A549 (cell line): ENCODE results near the gene CTNND1. TPM values are rescaled to one million over a fixed set of nuclear protein-coding genes. Genes with fewer than 3 reads are reported as not detected.

Experiments used
- ATAC-seq, 2 experiments: fragments of 200-7000 bp in 1 of 2; fragments of >200 bp in 1 of 2; cut with Nextera tagmentation in 1 of 2; cut with Tn5 transposase in 1 of 2; 3 replicates each; pipeline versions ENCODE4 v1.8.0 to v1.9.1; 2018 to 2020; ENCODE audit warnings: mild to moderate bottlenecking in 1 of 2, moderate library complexity in 1 of 2
- CTCF ChIA-PET: fragments of 300-600 bp; sonication (Branson Sonifier 250); formaldehyde crosslinking; extraction: SDS; loops from one replicate; lab custom pipeline; 2021; ENCODE audit warnings: antibody characterized with exemption, inconsistent platforms; lab: Yijun Ruan, JAX
- POLR2A ChIA-PET: fragments of 350-600 bp; formaldehyde crosslinking; extraction: SDS; loops from one replicate; lab custom pipeline; 2021; ENCODE audit warnings: antibody characterized with exemption, inconsistent platforms; lab: Yijun Ruan, JAX
- DNase-seq, 2 experiments: peaks; one replicate each; pipeline versions ENCODE4 v3.0.0 to v3.0.0-alpha.2; 2011 to 2016; ENCODE audit warnings: low read depth in 1 of 2, low spot score in 1 of 2
- FAIRE-seq: peaks from 2 replicates; lab custom pipeline; 2011; peaks lifted over from hg19 to GRCh38; lab: Jason Lieb, UNC
- H3K27ac ChIP-seq, 2 experiments: fragments of >200 bp; sonication (Bioruptor Twin); formaldehyde crosslinking; 3 replicates each; pipeline ENCODE4 v1.5.1; 2016 to 2017
- H3K4me1 ChIP-seq: fragments of >200 bp; sonication (Bioruptor Twin); formaldehyde crosslinking; 3 replicates; pipeline ENCODE4 v1.6.1; 2016
- H3K4me2 ChIP-seq: fragments of >200 bp; sonication (Bioruptor Twin); formaldehyde crosslinking; 3 replicates; pipeline ENCODE4 v1.6.1; 2016
- H3K4me3 ChIP-seq: fragments of >200 bp; sonication (Bioruptor Twin); formaldehyde crosslinking; 3 replicates; pipeline ENCODE4 v1.5.1; 2016
- H3K9me3 ChIP-seq: fragments of >200 bp; sonication (Bioruptor Twin); formaldehyde crosslinking; 3 replicates; pipeline ENCODE4 v1.6.1; 2016
- BCL3 ChIP-seq: fragments of >200 bp; sonication (Bioruptor Twin); formaldehyde crosslinking; IDR thresholded peaks from 3 replicates; pipeline ENCODE4 v1.6.1; 2016
- CBX2 ChIP-seq: fragments of 200-600 bp; sonication (generic); IDR thresholded peaks from 2 replicates; pipeline ENCODE4 v1.6.1; 2016; ENCODE audit warnings: low read depth, mild to moderate bottlenecking, borderline replicate concordance
- CBX8 ChIP-seq: fragments of 200-600 bp; sonication (generic); IDR thresholded peaks from 2 replicates; pipeline ENCODE4 v1.6.1; 2016
- CEBPB ChIP-seq, 2 experiments: fragments of >200 bp in 1 of 2; sonication (Bioruptor Twin) in 1 of 2; formaldehyde crosslinking in 1 of 2; IDR thresholded peaks; 2 replicates each; pipeline ENCODE4 v1.6.1; 2012 to 2016
- EHF ChIP-seq: fragments of 250-450 bp; sonication (Bioruptor Pico); IDR thresholded peaks from 2 replicates; pipeline ENCODE4 v1.5.0; 2020; ENCODE audit warnings: mild to moderate bottlenecking
- ESRRA ChIP-seq: fragments of 150-350 bp; IDR thresholded peaks from 2 replicates; pipeline ENCODE4 v1.6.1; 2014; ENCODE audit warnings: mild to moderate bottlenecking, low read length, borderline replicate concordance
- FOSB ChIP-seq: fragments of 250-450 bp; sonication (Bioruptor Pico); IDR thresholded peaks from 2 replicates; pipeline ENCODE4 v1.5.0; 2020; ENCODE audit warnings: mild to moderate bottlenecking, moderate library complexity
- GATA3 ChIP-seq: IDR thresholded peaks from 2 replicates; pipeline ENCODE4 v1.6.1; 2012; ENCODE audit warnings: borderline replicate concordance
- HEYL ChIP-seq: fragments of 250-450 bp; sonication (Bioruptor Pico); IDR thresholded peaks from 2 replicates; pipeline ENCODE4 v1.8.0; 2021; ENCODE audit warnings: mild to moderate bottlenecking, moderate library complexity
- HMGXB4 ChIP-seq: fragments of 250-450 bp; sonication (Bioruptor Pico); IDR thresholded peaks from 2 replicates; pipeline ENCODE4 v1.5.0; 2021; ENCODE audit warnings: mild to moderate bottlenecking, moderate library complexity, borderline replicate concordance
- HOXB5 ChIP-seq: fragments of 250-450 bp; sonication (Bioruptor Pico); IDR thresholded peaks from 2 replicates; pipeline ENCODE4 v1.5.0; 2020; ENCODE audit warnings: mild to moderate bottlenecking, moderate library complexity
- JUN ChIP-seq, 2 experiments: fragments of >200 bp; sonication (Bioruptor Twin); formaldehyde crosslinking; IDR thresholded peaks; 2 replicates in 1 of 2; 3 replicates in 1 of 2; pipeline ENCODE4 v1.6.1; 2016 to 2017
- JUNB ChIP-seq: fragments of >200 bp; sonication (Bioruptor Twin); formaldehyde crosslinking; IDR thresholded peaks from 2 replicates; pipeline ENCODE4 v1.6.1; 2016
- KDM5A ChIP-seq: fragments of 200-600 bp; sonication (generic); IDR thresholded peaks from 2 replicates; pipeline ENCODE4 v1.6.1; 2016; ENCODE audit warnings: antibody characterized with exemption, mild to moderate bottlenecking
- NR3C1 ChIP-seq: fragments of >200 bp; sonication (Bioruptor Twin); formaldehyde crosslinking; IDR thresholded peaks from 3 replicates; pipeline ENCODE4 v1.6.1; 2017
- POLR2AphosphoS2 ChIP-seq: conservative IDR thresholded peaks from 2 replicates; pipeline ENCODE4 v1.6.1; 2012; ENCODE audit warnings: low read length, improper control_type of control experiment, inconsistent platforms
- RAD21 ChIP-seq, 2 experiments: fragments of >200 bp in 1 of 2; sonication (Bioruptor Twin) in 1 of 2; formaldehyde crosslinking in 1 of 2; IDR thresholded peaks in 1 of 2; conservative IDR thresholded peaks in 1 of 2; 2 replicates in 1 of 2; 3 replicates in 1 of 2; pipeline ENCODE4 v1.6.1; 2012 to 2018; ENCODE audit warnings: inconsistent platforms in 1 of 2
- RARB ChIP-seq: fragments of 250-450 bp; sonication (Bioruptor Pico); IDR thresholded peaks from 2 replicates; pipeline ENCODE4 v1.8.0; 2021; ENCODE audit warnings: mild to moderate bottlenecking, moderate library complexity
- RCOR1 ChIP-seq: fragments of 150-350 bp; IDR thresholded peaks from 2 replicates; pipeline ENCODE4 v1.6.1; 2014; ENCODE audit warnings: antibody characterized with exemption, low read length, low read depth
- RNF2 ChIP-seq: fragments of 200-600 bp; sonication (generic); IDR thresholded peaks from 2 replicates; pipeline ENCODE4 v1.6.1; 2016; ENCODE audit warnings: low read depth, mild to moderate bottlenecking, antibody characterized with exemption, moderate library complexity, borderline replicate concordance
- SMC3 ChIP-seq: fragments of >200 bp; sonication (Bioruptor Twin); formaldehyde crosslinking; IDR thresholded peaks from 3 replicates; pipeline ENCODE4 v1.6.1; 2018; ENCODE audit warnings: inconsistent platforms
- SREBF2 ChIP-seq: fragments of 450-650 bp; IDR thresholded peaks from 2 replicates; pipeline ENCODE4 v1.6.1; 2014; ENCODE audit warnings: mild to moderate bottlenecking, moderate library complexity
- TFCP2L1 ChIP-seq: fragments of 250-450 bp; sonication (Bioruptor Pico); IDR thresholded peaks from 2 replicates; pipeline ENCODE4 v1.5.0; 2021; ENCODE audit warnings: mild to moderate bottlenecking
- ZNF302 ChIP-seq: fragments of 250-450 bp; sonication (Bioruptor Pico); IDR thresholded peaks from 2 replicates; pipeline ENCODE4 v1.9.0; 2021; ENCODE audit warnings: inconsistent platforms, mild to moderate bottlenecking, moderate library complexity
- ZSCAN20 ChIP-seq: fragments of 250-450 bp; sonication (Bioruptor Pico); IDR thresholded peaks from 2 replicates; pipeline ENCODE4 v1.8.0; 2022; ENCODE audit warnings: mild to moderate bottlenecking, moderate library complexity
- WGBS: methylation state at CpG from one replicate; pipeline ENCODE4 v1.1.6; 2017; ENCODE audit errors: missing lambda C conversion rate; 5-methylcytosine and 5-hydroxymethylcytosine counted together
- polyA plus RNA-seq, 4 experiments: library from polyadenylated mRNA; depleted of rRNA in 3 of 4; stranded (reverse); fragments of >200 nt; fragmentation: RNase III in 1 of 4; extraction: RNeasy Plus Mini Kit Qiagen cat#74134 plus additional on column Dnase treatment in 1 of 4; gene quantifications; 2 replicates in 3 of 4; 3 replicates in 1 of 4; pipeline ENCODE4 v1.2.3, GENCODE V29; 2011 to 2017
- TF ChIP-seq, protein P1 (sequence below): fragments of >200 bp; sonication (Bioruptor Twin); formaldehyde crosslinking; IDR thresholded peaks from 3 replicates; pipeline ENCODE4 v1.5.1; 2016
- TF ChIP-seq, protein P2 (sequence below): IDR thresholded peaks from 2 replicates; pipeline ENCODE4 v1.6.1; 2012

Gene CTNND1
- polyA plus RNA-seq, 2 of the 4 experiments (the other 2 are of a cell fraction): 72.8 to 146 TPM

GRCh38 chr11:57742087-57742452, 19.5 kb upstream of the CTNND1 start:
- DNase-seq (no peak), ATAC-seq (no peak), FAIRE-seq (no peak)
- H3K9me3 ChIP-seq: no peaks in the 10 kb centered on the region
- ChIA-PET POLR2A (interaction anchor here (1.1 to 2.3 kb wide), 10 partner anchors 9 to 406 kb away, joined by 3 to 23 read pairs (median 8); partner anchors contain the start of genes BTBD18, CTNND1, MED19 and SSRP1), CTCF (interaction anchor here (0.6 to 2.9 kb wide), 4 partner anchors 9 to 59 kb away, joined by 3 to 24 read pairs (median 12); partner anchors contain the start of gene BTBD18)
- peak overlapping the region; percentile 88 for H3K4me3 ChIP-seq
- H3K27ac ChIP-seq: peak overlapping the region; percentile 90 to 95
- peaks cover 14% of the 10 kb centered on the region for H3K4me1 ChIP-seq
- peak overlapping the region; percentile 82 for H3K4me2 ChIP-seq
- TF ChIP-seq JUNB (no peak), RCOR1 (no peak), FOSB (no peak), POLR2AphosphoS2 (no peak), KDM5A (no peak), ESRRA (no peak), ZNF302 (no peak), BCL3 (no peak)
- TF ChIP-seq, protein P1, sequence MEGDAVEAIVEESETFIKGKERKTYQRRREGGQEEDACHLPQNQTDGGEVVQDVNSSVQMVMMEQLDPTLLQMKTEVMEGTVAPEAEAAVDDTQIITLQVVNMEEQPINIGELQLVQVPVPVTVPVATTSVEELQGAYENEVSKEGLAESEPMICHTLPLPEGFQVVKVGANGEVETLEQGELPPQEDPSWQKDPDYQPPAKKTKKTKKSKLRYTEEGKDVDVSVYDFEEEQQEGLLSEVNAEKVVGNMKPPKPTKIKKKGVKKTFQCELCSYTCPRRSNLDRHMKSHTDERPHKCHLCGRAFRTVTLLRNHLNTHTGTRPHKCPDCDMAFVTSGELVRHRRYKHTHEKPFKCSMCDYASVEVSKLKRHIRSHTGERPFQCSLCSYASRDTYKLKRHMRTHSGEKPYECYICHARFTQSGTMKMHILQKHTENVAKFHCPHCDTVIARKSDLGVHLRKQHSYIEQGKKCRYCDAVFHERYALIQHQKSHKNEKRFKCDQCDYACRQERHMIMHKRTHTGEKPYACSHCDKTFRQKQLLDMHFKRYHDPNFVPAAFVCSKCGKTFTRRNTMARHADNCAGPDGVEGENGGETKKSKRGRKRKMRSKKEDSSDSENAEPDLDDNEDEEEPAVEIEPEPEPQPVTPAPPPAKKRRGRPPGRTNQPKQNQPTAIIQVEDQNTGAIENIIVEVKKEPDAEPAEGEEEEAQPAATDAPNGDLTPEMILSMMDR: no peak
- WGBS: 7% methylated on average over 10 of the region's 10 CpGs

DNA sequence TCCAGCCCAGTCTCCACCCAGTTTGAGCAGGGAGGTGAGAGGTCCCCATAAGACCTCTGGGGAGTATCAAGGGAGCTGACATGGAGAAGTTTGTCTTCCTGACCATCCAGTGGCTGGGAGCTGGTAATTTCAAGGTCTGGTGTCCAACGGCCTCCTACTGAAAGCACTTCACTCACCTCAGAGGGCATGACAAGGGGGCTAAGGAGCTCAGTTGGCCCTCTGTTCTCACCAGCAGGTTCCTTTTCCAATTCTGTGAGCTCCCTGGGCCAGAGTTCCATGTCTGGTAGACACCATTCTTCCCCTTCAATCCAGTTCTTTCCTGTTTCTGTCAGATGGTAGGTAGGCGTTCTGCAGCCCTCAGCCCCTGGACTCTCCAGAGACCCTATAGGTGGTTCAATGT, 17.2 kb upstream of the CTNND1 start:
- POLR2A ChIA-PET: interaction anchor here (1.5 kb wide), 1 partner anchor 57 kb away, joined by 3 read pairs; no protein-coding TSS in a partner anchor
- CTCF ChIA-PET: interaction anchor here (0.7 to 10.0 kb wide), 6 partner anchors 11 to 781 kb away, joined by 3 to 231 read pairs (median 3); partner anchors contain the start of gene UBE2L6
- FAIRE-seq (no peak), ATAC-seq (no peak), DNase-seq (no peak)
- Histone ChIP-seq H3K4me2 (no peak overlapping the region), H3K27ac (no peak overlapping the region), H3K4me3 (no peak overlapping the region), H3K4me1 (peaks cover 14% of the 10 kb centered on the region), H3K9me3 (no peaks in the 10 kb centered on the region)
- WGBS: 86% methylated on average over 2 of the region's 2 CpGs
- TF ChIP-seq HMGXB4 (CRISPR knock-in tag): no peak
- TF ChIP-seq RARB (CRISPR knock-in tag): no peak
- TF ChIP-seq, protein P1: no peak
- TF ChIP-seq CBX2: no peak
- no peak for TF ChIP-seq NR3C1
- no peak for TF ChIP-seq GATA3
- TF ChIP-seq JUN (IDR thresholded peaks at IDR 0.05): no peak
- no peak for TF ChIP-seq CBX8
- TF ChIP-seq CEBPB (IDR thresholded peaks at IDR 0.05): no peak
- TF ChIP-seq HOXB5 (CRISPR knock-in tag): no peak
- TF ChIP-seq ZNF302: no peak
- TF ChIP-seq RAD21 (conservative IDR thresholded peaks at IDR 0.05 in 1 of 2, IDR thresholded peaks at IDR 0.05 in 1 of 2): no peak
- no peak for TF ChIP-seq TFCP2L1 (CRISPR knock-in tag)
- no peak for TF ChIP-seq HEYL (CRISPR knock-in tag)
- TF ChIP-seq EHF (CRISPR knock-in tag): no peak
- no peak for TF ChIP-seq RNF2
- no peak for TF ChIP-seq ZSCAN20 (CRISPR knock-in tag)
- TF ChIP-seq, protein P2, sequence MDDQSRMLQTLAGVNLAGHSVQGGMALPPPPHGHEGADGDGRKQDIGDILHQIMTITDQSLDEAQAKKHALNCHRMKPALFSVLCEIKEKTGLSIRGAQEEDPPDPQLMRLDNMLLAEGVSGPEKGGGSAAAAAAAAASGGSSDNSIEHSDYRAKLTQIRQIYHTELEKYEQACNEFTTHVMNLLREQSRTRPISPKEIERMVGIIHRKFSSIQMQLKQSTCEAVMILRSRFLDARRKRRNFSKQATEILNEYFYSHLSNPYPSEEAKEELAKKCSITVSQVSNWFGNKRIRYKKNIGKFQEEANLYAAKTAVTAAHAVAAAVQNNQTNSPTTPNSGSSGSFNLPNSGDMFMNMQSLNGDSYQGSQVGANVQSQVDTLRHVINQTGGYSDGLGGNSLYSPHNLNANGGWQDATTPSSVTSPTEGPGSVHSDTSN: no peak
- TF ChIP-seq SREBF2: no peak
- TF ChIP-seq SMC3: no peak
